Sigmoid colon (tissue), 4 donors: ENCODE data around the gene PHKB.

Source experiments
- CTCF ChIP-seq, 4 experiments: fragments of 450-650 bp in 3 of 4; fragments of 200-600 bp in 1 of 4; IDR thresholded peaks; one replicate each; pipeline ENCODE4 v1.5.1; 2016 to 2019; ENCODE audit warnings: antibody characterized with exemption in 4 of 4, mild to moderate bottlenecking in 3 of 4, moderate library complexity in 2 of 4
- POLR2A ChIP-seq, 2 donors: fragments of 450-650 bp; IDR thresholded peaks; one replicate each; pipeline ENCODE4 v1.6.1; 2016; ENCODE audit warnings: antibody characterized with exemption in 2 of 2, mild to moderate bottlenecking in 2 of 2, moderate library complexity in 2 of 2
- POLR2AphosphoS5 ChIP-seq, 4 donors: sonication (generic); formaldehyde crosslinking; IDR thresholded peaks; one replicate each; pipeline ENCODE4 v1.6.1; 2017; ENCODE audit warnings: antibody characterized with exemption in 4 of 4

- TF ChIP-seq POLR2A (IDR thresholded peaks at IDR 0.05), result no peak
- TF ChIP-seq CTCF (IDR thresholded peaks at IDR 0.05), result no peak
- no peak for TF ChIP-seq POLR2AphosphoS5 (IDR thresholded peaks at IDR 0.05)
Observed at GRCh38 chr16:47581114-47581513, 120.0 kb downstream of the PHKB start.
